ES-I3 (cell line): ENCODE results near the gene HSP90AB1.

Experiments used
- H3K36me3 ChIP-seq: 2 replicates; pipeline ENCODE4 v1.6.1; 2013; ENCODE audit warnings: mild to moderate bottlenecking, low read length, control low read depth, moderate library complexity; ENCODE audit not compliant: insufficient read depth
- H3K4me1 ChIP-seq: 2 replicates; pipeline ENCODE4 v1.6.1; 2013; ENCODE audit warnings: mild to moderate bottlenecking, control low read depth, low read length; ENCODE audit not compliant: insufficient read depth
- H3K9ac ChIP-seq: 2 replicates; pipeline ENCODE4 v1.6.1; 2013; ENCODE audit warnings: low read depth, mild to moderate bottlenecking, low read length, moderate library complexity
- H3K9me3 ChIP-seq: 2 replicates; pipeline ENCODE4 v1.6.1; 2013; ENCODE audit warnings: mild to moderate bottlenecking, low read length, moderate library complexity; ENCODE audit not compliant: control insufficient read depth, insufficient read depth

Gene HSP90AB1

DNA sequence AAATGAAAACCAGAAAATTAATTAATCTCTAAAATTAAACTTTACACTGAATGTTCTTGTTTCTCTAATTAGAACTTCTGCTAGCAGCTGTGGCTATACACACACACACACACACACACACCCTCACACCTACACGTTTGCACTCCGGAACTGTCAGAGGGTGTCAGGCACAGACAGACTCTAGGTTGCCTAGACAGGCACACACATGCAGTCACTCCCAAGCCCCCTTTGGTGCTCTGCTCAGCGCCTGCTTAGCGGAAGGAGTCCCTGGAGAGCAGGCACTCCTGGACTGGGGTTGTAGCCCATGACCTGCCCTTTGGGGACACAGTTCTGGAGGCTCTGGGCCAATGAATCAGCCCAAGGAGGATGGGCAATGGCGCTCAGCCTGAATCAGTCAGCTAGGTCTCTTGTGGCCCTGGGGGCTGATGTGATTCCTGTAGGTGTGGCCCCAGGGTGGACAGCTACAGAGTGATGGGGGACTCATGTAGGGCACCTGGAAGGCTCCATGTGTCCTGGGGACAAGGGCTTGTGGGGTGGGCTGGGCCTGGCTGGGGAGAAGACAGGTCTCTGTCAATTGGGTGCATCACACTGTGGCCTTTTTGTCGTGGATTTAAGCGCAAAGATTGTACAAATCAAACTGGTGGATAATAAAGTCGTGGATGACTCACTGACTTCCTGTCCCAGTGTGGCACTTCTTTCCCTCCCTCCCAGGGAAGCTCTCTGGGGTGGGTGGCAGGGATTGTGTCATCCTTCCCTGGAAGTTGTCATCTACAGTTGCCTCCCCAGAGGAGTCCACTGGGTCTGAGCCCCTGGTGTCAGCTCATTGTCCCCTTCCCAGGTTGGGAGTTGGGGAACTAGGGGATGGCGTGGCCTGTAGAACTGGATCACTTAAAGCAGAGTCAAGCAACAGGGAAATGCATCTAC lies 32.1 kb downstream of the HSP90AB1 start:
- Histone ChIP-seq H3K9me3 (no peaks in the 10 kb centered on the region), H3K36me3 (no peaks in the 10 kb centered on the region), H3K9ac (no peak overlapping the region), H3K4me1 (no peaks in the 10 kb centered on the region; the same call in 1 of the 2 replicates)

GRCh38 chr6:44284121-44284520 lies 37.2 kb downstream of the HSP90AB1 start:
- Histone ChIP-seq H3K9me3 (no peaks in the 10 kb centered on the region), H3K9ac (no peak overlapping the region), H3K4me1 (no peaks in the 10 kb centered on the region), H3K36me3 (no peaks in the 10 kb centered on the region)

GRCh38 chr6:44284867-44285266 lies 38.0 kb downstream of the HSP90AB1 start:
- H3K36me3 ChIP-seq: no peaks in the 10 kb centered on the region
- no peaks in the 10 kb centered on the region for H3K9me3 ChIP-seq
- no peak overlapping the region for H3K9ac ChIP-seq
- no peaks in the 10 kb centered on the region for H3K4me1 ChIP-seq

- no peaks in the 10 kb centered on the region for H3K9me3 ChIP-seq
- no peak overlapping the region for H3K9ac ChIP-seq
- no peaks in the 10 kb centered on the region for H3K36me3 ChIP-seq
- no peaks in the 10 kb centered on the region for H3K4me1 ChIP-seq
Observed at GRCh38 chr6:44285552-44286284, 38.8 kb downstream of the HSP90AB1 start.

GRCh38 chr6:44286285-44286565 lies 39.3 kb downstream of the HSP90AB1 start:
- Histone ChIP-seq H3K9me3 (no peaks in the 10 kb centered on the region), H3K36me3 (no peaks in the 10 kb centered on the region), H3K9ac (no peak overlapping the region)

GRCh38 chr6:44286747-44287146 lies 39.8 kb downstream of the HSP90AB1 start:
- H3K4me1 ChIP-seq: no peaks in the 10 kb centered on the region
- H3K9me3 ChIP-seq: no peaks in the 10 kb centered on the region
- H3K9ac ChIP-seq: no peak overlapping the region
- no peaks in the 10 kb centered on the region for H3K36me3 ChIP-seq

More at GRCh38 chr6:44286285-44286565, 39.3 kb downstream of the HSP90AB1 start:
- H3K4me1 ChIP-seq: no peaks in the 10 kb centered on the region

DNA sequence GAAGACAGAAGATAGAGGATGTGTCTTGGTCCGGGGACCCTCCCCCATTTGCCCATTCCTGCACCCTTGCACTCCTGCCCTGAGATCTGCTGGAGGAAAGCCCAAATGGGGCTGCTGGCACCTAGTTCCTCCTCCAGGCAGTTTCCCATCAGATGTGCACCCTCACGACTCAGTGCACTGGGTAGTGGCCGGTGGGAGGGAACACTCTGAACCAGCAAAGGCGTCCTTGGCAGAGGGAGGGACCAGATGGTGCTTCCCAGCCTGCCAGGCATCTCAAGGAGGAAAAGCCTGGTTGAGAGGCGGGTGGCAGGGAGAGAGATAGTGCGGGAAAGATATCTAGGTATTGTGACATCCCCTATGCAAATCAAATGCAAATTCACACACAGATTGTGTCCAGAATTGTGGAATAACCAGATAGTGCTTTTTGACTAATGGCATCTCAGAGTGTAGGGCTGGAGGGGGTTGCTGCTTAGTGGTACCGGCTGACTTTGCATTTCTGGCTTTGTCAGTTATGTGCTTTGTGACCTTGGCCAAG lies 42.9 kb downstream of the HSP90AB1 start:
- Histone ChIP-seq H3K9ac (no peak overlapping the region), H3K9me3 (no peaks in the 10 kb centered on the region), H3K36me3 (no peaks in the 10 kb centered on the region), H3K4me1 (no peaks in the 10 kb centered on the region)

DNA sequence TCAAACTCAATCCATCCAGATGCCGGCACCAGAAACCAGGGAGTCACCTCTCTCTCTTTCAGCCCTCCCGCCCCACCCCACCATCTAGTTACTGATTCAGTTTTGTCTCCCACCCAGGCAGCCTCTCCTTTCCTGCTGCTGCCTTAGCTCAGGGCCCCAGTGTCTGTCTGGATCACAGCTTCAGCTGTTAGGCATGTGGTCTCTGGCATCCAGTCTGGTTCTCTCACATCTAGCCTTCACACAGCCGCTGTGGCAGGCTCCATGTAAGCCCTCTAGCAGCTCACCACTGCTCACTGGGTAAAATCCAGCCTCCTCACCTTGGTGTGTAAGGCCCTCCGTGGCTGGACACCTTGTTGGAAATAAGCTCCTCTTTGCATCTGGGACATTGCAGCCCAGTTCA lies 44.9 kb downstream of the HSP90AB1 start:
- Histone ChIP-seq H3K9ac (no peak overlapping the region), H3K9me3 (no peaks in the 10 kb centered on the region), H3K4me1 (0 out of 2 replicates have a peak, but pooled peaks cover 4% of the 10 kb centered on the region), H3K36me3 (no peaks in the 10 kb centered on the region)

DNA sequence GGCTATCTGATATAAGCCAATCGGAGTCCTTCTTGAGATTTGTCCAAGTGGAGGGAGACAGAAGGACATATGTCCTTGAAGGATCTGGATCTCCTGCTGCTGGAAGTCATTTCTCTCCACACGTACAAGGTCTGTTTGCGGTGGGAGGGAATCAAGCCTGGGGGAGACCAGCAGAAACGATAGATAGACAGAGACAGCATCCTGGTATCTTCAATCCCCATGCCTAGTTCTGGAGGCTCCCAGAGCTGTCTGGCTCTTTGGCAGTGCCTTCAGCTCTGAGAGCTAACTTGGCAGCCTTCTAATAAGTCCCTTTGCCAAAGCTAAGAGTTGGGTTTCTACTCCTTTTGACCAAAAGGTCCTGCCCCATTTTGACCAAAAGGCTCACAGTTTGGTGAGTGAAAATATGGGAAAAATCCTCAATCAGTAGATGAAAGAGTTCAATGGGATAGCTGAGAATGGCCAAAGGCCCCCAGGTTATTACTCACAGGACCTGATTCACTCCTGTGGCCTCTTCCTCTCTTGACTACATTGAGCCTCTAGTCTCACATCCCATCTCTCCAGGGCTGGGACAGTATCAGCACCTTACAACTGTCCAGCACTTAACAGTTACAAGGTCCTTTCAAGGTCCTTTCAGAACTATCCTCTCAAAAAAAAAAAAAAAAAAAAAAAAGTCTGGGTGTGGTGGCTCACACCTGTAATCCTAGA lies 45.9 kb downstream of the HSP90AB1 start:
- no peak overlapping the region for H3K9ac ChIP-seq
- peaks cover 4% of the 10 kb centered on the region; the same call in 1 of the 2 replicates for H3K4me1 ChIP-seq
- no peaks in the 10 kb centered on the region for H3K9me3 ChIP-seq
- no peaks in the 10 kb centered on the region for H3K36me3 ChIP-seq

DNA sequence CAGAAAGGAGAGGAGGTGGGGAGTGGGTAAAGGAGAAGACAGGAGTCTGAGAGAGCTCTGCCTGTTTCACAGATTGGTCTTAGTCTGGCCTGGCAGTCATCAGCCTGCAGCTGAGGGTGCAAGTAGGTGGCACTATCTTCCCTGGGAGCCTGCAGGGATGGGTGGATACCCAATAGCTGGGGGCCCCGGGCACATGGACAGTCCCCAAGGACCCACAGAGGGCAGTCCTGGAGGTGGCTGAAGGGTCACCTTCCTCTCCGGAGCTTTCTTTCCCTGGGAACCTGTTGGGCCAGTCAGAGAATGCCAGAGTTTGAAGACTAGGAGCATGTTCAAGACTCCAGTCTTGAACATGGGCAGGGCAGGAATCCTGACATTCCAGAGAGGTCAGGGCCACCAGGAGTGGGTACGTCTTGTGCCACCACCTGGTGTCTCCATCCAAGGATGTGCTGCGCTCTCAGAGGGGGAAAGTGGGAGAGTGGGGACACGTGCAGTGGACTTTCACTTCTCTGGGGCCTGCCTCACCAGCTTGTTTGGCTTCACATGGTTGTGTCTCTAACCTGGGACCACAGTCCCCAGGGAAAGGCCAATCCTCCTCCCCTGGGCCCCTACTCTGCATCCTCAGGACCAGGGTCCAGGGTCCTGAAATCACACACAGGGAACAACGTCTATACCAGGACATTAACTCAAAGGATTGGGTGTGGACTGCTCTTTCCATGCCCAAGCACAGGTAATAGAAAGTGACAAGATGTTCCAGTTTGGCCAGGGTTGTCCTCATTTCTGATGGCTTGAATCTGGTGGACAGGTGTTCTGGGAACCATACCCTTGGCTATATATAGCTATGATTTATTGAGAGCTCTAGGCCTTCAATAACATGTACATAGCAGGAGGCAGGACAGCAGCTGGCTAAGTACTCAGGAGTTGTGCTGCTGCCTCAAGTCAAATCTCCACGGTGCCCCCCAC lies 48.2 kb downstream of the HSP90AB1 start:
- H3K9ac ChIP-seq: no peak overlapping the region
- H3K4me1 ChIP-seq: peaks cover 4% of the 10 kb centered on the region; the same call in 1 of the 2 replicates
- no peaks in the 10 kb centered on the region for H3K36me3 ChIP-seq
- H3K9me3 ChIP-seq: no peaks in the 10 kb centered on the region

- Histone ChIP-seq H3K9ac (peak overlapping the region; percentile 89), H3K9me3 (no peaks in the 10 kb centered on the region), H3K36me3 (no peaks in the 10 kb centered on the region; the same call in 1 of the 2 replicates), H3K4me1 (peaks cover 4% of the 10 kb centered on the region; the same call in 1 of the 2 replicates)
Observed at GRCh38 chr6:44297063-44298038, 50.5 kb downstream of the HSP90AB1 start.

DNA sequence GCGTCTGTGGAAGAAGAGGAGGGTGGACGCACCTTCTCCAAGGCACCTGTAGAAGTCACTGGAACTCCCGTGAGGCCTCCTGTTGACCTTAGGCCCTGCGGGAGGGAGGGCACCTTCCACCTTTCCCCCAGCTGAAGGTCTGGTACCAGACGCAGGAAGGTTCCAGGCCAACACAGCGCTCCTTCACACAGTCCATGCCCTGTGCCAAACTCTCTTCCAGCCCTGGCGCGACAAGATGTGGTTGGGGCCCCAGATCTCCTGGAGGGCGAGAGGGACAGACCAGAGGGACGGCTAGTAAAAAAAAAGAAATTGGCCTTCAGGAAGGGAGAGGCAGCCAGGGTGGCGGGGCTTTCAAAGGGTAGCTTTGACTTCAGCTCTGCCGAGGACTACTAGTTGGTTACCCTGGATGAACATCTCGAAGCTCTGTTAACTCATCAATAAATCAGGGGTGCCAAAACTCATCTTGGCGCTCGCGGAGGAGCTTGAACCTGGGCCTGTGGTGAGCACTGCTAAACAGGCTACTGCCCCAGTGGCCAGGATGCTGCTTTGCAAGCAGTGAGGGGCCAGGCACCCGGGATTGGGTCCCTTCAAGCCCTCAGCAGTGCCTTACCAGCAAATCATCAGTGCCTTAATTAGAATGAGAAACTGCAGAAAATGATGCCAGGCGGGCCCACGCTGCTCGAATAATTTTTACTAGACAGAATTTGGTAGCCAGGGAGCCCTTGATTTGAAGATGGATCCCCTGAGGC lies 51.3 kb downstream of the HSP90AB1 start:
- Histone ChIP-seq H3K9me3 (no peaks in the 10 kb centered on the region), H3K36me3 (peaks cover 2% of the 10 kb centered on the region), H3K4me1 (peaks cover 4% of the 10 kb centered on the region; the same call in 1 of the 2 replicates), H3K9ac (peak overlapping the region; percentile 89)
